GM21529 (cell line): ENCODE results near the gene ZBTB7B.

ENCODE experiments used
- ATAC-seq: cut with Tn5 transposase; IDR thresholded peaks from one replicate; pipeline ENCODE4 v1.9.1; 2021; ENCODE audit not compliant: unreplicated experiment

ZBTB7B gene

GRCh38 chr1:155015527-155016230, 13.1 kb downstream of the ZBTB7B start:
- ATAC-seq: no peak

- no peak for ATAC-seq
Observed at GRCh38 chr1:155016231-155016831, 13.7 kb downstream of the ZBTB7B start.

- peak; percentile 81 for ATAC-seq
Observed at GRCh38 chr1:155017041-155017945, 14.7 kb downstream of the ZBTB7B start.

GRCh38 chr1:155017946-155018316, 15.3 kb downstream of the ZBTB7B start:
- no peak for ATAC-seq

- ATAC-seq: no peak
Observed at GRCh38 chr1:155018617-155019348, 16.2 kb downstream of the ZBTB7B start.

- no peak for ATAC-seq
Observed at GRCh38 chr1:155019377-155020245, 17.0 kb downstream of the ZBTB7B start.

GRCh38 chr1:155022136-155022926, 19.7 kb downstream of the ZBTB7B start:
- ATAC-seq: no peak

- no peak for ATAC-seq
Observed at GRCh38 chr1:155022927-155023236, 20.3 kb downstream of the ZBTB7B start.

- no peak for ATAC-seq
Observed at GRCh38 chr1:155023627-155024026, 21.0 kb downstream of the ZBTB7B start.

- no peak for ATAC-seq
Observed at GRCh38 chr1:155024315-155024714, 21.7 kb downstream of the ZBTB7B start.

GRCh38 chr1:155026154-155026553, 23.6 kb downstream of the ZBTB7B start:
- ATAC-seq: no peak

GRCh38 chr1:155026588-155026987, 24.0 kb downstream of the ZBTB7B start:
- no peak for ATAC-seq

- ATAC-seq: no peak
Observed at GRCh38 chr1:155029513-155030242, 27.1 kb downstream of the ZBTB7B start.

GRCh38 chr1:155030243-155030795, 27.7 kb downstream of the ZBTB7B start:
- ATAC-seq: no peak

- no peak for ATAC-seq
Observed at GRCh38 chr1:155030899-155031298, 28.3 kb downstream of the ZBTB7B start.

GRCh38 chr1:155032886-155033285, 30.3 kb downstream of the ZBTB7B start:
- no peak for ATAC-seq

- no peak for ATAC-seq
Observed at GRCh38 chr1:155033524-155033923, 30.9 kb downstream of the ZBTB7B start, which contains the start of the genes DCST1 and DCST2. TSS of gene DCST1 (plus strand) at chr1:155033824. CDS start at chr1:155034037, 213 bp downstream. TSS of gene DCST2 (minus strand) at chr1:155033781. CDS start at chr1:155033701, 80 bp downstream.
